Muscle of arm (tissue), 12 donors: ENCODE measurements around the gene GNAT2. TPM values are rescaled to one million over a fixed set of nuclear protein-coding genes. Genes with fewer than 3 reads are reported as not detected.

Source experiments
- DNase-seq: peaks from one replicate; pipeline ENCODE4 v3.0.0-alpha.2; 2013
- polyA plus RNA-seq, 12 donors: library from polyadenylated mRNA; unstranded; fragments of 120-200 nt; gene quantifications; one replicate each; pipeline ENCODE4 v1.2.1, GENCODE V29; 2013; ENCODE audit not compliant: insufficient read length in 12 of 12

The GNAT2 gene
- polyA plus RNA-seq, 12 donors: not detected

GRCh38 chr1:109610609-109611307 is 8.7 kb downstream of the GNAT2 start:
- DNase-seq: no peak

- DNase-seq: no peak
Observed at GRCh38 chr1:109609881-109610280, 9.5 kb downstream of the GNAT2 start.

DNA sequence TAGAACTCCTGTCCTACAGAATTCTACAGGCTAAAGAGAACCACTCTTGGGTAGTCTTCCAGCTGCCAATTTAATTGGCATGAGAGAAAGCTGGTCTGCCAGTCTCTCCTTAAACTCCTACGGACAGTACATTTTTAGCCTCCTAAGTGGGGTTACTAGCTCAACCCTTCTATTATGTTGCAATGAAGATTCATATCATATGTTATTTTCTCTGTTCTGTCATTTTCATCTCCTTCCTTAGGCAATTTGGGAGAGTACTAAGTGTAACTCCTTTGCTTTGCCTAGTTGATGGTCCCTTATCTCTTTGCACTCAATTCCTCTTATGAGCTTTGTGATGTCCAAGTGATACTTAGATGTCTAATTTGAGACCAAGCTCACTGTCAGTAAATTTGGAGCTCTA is 14.0 kb downstream of the GNAT2 start:
- DNase-seq: no peak

DNA sequence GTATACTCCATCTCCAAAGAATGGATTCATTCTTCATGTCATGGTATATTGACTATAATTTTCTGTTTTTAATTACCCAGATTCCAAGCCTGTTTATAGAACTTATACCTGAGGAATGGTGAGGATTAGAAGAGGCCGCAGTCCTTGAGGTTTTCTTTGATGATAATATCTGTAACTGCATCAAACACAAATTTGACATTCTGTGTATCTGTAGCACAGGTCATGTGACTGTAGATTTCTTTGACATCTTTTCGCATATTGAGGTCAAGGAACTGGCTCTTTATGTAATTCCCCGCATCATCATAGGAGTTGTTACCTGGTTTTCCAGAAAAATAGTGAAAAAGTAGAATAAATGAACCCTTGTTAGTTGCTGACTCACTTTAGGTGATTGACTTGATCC is 16.2 kb downstream of the GNAT2 start:
- no peak for DNase-seq

- no peak for DNase-seq
Observed at GRCh38 chr1:109598655-109599054, 20.8 kb downstream of the GNAT2 start.

GRCh38 chr1:109598156-109598555 is 21.3 kb downstream of the GNAT2 start:
- DNase-seq: no peak

GRCh38 chr1:109595531-109595930 is 23.9 kb downstream of the GNAT2 start:
- DNase-seq: no peak

- no peak for DNase-seq
Observed at GRCh38 chr1:109592916-109593315, 26.5 kb downstream of the GNAT2 start.

DNA sequence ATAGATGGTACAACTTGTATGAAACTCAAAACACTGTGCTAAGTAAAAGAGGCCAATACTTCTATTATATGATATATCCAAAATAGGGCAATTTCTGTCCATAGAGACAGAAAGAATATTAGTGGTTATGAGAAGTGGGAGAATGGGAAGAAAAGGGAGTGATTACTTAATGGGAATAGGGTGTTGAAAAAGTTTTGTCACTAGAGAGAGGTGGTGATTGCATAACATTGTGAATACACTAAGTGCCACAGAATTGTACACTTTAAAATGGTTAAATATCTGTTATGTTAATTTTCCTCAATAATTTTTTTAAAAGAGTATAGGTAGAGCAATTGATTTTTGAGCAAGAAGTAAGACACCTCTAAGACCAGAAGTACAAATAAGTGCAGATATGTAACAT is 29.7 kb downstream of the GNAT2 start:
- DNase-seq: no peak

- no peak for DNase-seq
Observed at GRCh38 chr1:109589177-109589576, 30.2 kb downstream of the GNAT2 start.

DNA sequence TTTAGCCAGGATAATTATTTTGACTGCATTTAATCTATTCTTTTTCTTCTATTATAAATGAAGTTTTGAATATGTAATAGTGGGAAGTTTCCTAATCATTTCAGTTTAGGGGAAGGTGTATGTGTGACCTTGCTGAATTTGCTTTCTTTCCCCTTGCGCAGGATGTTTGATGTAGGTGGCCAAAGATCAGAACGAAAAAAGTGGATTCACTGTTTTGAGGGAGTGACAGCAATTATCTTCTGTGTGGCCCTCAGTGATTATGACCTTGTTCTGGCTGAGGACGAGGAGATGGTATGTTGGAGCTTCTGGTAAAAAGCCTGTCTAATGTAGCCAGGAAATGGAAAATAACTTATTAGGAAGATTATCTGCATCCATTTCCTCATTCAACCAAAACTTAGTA is 33.4 kb downstream of the GNAT2 start:
- DNase-seq: no peak

- no peak for DNase-seq
Observed at GRCh38 chr1:109584766-109585165, 34.6 kb downstream of the GNAT2 start.

DNA sequence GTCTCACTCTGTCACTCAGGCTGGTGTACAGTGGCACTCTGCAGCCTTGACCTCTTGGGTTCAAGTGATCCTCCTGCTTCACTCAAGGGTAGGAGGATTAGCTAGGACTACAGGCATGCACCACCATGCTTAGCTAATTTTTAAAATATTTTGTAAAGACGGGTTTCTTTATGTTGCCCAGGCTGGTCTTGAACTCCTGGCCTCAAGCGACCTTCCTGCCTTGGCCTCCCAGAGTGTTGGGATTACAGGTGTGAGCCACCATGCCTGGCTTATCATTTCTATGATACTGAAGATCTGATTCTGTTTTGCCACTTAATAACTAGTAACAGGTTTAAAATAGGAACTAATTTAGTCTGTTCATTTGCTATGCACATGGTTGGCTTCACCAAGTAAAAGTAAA is 37.4 kb downstream of the GNAT2 start:
- no peak for DNase-seq

DNA sequence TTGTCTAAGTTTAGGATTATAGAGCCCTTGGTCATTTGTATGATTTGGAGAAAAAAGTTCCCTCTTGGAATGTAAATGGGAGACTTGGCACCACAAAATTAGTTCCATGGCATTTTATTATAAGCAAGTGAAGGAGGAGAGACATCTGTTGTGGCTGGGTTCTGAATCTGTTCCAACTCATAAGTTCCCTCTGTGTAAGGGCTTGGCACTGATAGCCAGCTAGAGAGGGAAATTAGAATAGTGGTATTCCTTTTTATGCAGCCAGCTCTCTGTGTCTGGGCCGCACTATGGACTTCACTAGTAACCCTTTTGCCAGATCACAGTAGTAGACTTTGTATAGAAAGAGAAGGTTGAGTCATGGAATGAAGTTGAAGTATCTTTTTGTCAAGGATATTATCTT is 39.9 kb downstream of the GNAT2 start:
- DNase-seq: no peak

GRCh38 chr1:109578947-109579443 is 40.4 kb downstream of the GNAT2 start:
- no peak for DNase-seq

DNA sequence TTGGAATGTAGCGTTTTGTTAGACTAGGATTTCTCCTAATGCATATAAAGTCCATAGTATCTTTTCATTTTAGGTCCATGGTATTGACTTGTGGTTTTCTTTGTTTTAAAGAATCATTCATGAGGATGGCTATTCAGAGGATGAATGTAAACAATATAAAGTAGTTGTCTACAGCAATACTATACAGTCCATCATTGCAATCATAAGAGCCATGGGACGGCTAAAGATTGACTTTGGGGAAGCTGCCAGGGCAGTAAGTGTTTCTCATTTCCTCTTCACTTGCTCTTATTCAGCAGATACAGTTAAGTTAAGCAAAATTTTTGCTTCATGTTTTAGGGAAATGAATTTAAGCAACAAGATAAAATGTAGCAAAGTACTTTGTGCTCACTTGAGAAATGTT is 45.6 kb downstream of the GNAT2 start:
- no peak for DNase-seq

DNA sequence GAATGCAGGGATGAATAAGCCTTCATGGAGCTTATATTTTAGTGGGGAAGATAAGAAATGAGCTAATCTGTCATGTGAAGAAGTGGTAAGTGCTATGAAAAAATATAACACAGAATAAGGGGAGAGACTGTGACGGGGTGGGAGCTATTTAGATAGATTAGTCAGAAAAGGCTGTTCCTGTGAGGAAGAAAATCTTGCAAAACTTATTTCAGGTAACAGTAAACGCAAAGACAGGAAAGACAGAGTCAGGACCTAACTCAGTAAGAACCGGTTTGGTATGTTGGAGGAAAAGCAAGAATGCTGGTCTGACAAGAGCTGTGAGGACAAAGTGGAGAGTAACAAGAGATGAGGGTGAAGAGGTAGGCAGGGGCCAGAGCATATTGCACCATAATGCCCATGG is 49.0 kb downstream of the GNAT2 start:
- DNase-seq: no peak

DNA sequence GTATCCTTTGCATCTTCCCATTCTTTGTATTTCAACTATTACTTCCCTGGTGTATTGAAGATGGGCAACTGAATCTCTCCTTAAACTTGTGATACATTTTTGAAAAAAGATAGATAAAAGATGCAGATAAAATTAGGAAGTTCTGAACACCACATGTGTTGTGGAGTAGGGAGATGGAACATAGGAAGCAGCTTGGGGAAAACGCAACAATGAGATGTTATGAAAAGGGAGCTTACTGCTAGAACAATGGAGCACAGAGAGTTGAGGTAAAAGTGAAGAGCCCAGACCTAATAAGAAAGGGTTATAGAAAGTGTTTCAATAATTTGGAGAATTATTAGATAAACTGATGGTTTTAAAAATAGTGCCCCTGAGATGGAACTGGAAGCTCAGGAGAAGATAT is 50.1 kb downstream of the GNAT2 start:
- DNase-seq: no peak

DNA sequence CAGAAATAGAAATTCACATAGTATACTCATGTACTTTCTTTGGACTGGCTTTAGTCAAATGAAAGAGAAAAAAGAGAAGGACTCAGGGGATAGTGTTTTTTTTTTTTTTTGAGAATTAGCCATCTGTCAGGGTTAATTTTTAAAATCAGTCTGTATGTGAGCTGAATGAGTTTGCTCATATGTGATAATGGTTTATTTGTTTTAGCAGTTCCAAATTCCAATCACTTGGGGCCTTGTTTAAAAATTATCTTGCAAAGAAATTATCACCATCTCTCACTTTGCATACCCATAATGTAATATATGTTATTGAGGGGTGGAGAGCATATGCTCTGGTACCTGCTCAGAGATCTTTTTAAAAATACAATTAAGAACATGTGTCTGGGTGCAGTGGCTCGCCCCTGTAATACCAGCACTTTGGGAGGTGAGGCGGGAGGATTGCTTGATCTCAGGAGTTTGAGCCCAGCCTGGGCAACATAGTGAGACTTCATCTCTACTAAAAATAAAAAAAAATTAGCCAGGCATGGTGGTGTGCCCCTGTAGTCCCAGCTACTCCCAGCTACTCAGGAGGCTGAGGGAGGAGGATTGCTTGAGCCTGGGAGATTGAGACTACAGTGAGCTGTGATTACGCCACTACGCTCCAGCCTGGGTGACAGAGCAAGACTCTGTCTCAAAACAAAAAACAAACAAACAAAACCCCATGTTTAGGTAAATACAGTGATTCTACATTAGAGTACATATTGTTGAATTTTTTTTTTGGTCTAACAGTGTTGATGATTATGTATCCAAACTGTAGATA is 51.3 kb downstream of the GNAT2 start:
- no peak for DNase-seq

GRCh38 chr1:109566982-109567381 is 52.4 kb downstream of the GNAT2 start:
- no peak for DNase-seq

DNA sequence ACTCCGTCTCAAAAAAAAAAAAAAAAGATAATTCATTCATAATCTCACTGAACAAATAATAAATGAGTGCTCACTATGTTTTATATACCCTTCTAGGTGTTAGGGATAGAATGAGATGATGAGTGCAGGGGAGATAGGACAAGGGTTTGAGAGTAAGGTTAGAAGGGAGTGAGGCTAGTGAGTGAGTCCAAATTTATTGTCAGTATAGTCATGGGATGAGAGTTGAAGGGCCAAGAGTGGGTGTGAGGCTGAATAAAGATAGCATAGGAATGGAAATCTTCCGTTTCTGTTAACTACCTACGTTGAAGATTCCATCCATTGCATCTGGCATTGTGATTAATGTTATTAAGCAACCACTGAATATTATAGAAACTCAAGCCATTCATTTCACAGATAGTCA is 54.2 kb downstream of the GNAT2 start:
- no peak for DNase-seq

GRCh38 chr1:109564194-109564878 is 55.1 kb downstream of the GNAT2 start:
- no peak for DNase-seq

GRCh38 chr1:109559995-109560394 is 59.4 kb downstream of the GNAT2 start:
- no peak for DNase-seq
